ENCODE results near the gene MCU.

DNA sequence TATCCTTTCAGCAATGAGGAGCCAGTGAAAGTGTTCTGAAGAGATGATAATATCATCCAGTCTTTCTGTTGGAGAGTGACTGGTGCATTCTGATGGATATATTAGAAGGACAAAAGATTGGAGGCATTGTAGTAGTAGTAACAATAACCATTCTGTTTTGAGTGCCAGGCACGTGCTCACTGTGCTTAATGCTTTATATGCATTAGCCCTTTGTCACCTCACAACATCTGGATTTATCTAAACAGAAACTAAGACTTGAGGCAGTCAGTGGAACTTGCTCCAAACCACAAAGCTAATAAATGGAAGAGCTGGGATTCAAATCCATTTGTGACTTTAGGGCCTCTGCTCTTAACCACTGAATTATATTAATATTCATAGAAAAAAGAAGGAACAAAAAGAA is 117.1 kb downstream of the MCU start:
- no peak for TF ChIP-seq EZH2 (IDR thresholded peaks at IDR 0.05; ENCODE audit: borderline replicate concordance)
- TF ChIP-seq CTCF (IDR thresholded peaks at IDR 0.05; ENCODE audit: poor library complexity): no peak
- TF ChIP-seq EZH2phosphoT487 (IDR thresholded peaks at IDR 0.05; ENCODE audit: low read depth, severe bottlenecking, unreplicated experiment): no peak
